ENCODE results near the gene SPAG16. TPM values are rescaled to one million over a fixed set of nuclear protein-coding genes. Genes with fewer than 3 reads are reported as not detected.

SPAG16 gene
- total RNA-seq, 1 experiment from 2014 or later, result 0.30 TPM

DNA sequence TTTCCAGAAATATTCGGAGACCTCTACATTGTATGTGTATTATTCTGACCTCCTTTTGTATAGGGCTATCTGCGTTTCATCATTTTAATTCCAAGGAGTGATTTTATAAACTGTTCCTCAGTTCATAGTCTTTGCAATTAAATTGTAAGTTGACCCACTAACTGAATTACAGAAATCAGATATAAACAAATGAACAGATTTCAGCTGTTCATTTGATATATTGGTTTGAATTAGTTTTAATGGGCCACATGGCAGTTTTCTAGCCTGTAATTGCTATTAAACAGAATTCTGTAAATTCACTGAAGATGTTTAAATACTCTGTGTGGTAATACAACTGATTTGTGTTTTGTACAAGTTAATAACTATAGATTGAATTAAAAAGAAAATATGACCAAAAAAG, 780.2 kb downstream of the SPAG16 start (continued):
- TF ChIP-seq ZNF274 (IDR thresholded peaks at IDR 0.05; ENCODE audit: low read depth, low read length) (no peak), SRF (IDR thresholded peaks at IDR 0.05; ENCODE audit: low read depth) (no peak), EZH2phosphoT487 (IDR thresholded peaks at IDR 0.05; ENCODE audit: borderline replicate concordance) (no peak), CBX3 (IDR thresholded peaks at IDR 0.05; ENCODE audit: low read depth) (no peak), POLR2A (IDR thresholded peaks at IDR 0.05; ENCODE audit: borderline replicate concordance, extremely low read depth, insufficient read depth, insufficient read length) (no peak)
- TF ChIP-seq, protein P1, sequence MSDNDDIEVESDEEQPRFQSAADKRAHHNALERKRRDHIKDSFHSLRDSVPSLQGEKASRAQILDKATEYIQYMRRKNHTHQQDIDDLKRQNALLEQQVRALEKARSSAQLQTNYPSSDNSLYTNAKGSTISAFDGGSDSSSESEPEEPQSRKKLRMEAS (IDR thresholded peaks at IDR 0.05), result no peak

DNA sequence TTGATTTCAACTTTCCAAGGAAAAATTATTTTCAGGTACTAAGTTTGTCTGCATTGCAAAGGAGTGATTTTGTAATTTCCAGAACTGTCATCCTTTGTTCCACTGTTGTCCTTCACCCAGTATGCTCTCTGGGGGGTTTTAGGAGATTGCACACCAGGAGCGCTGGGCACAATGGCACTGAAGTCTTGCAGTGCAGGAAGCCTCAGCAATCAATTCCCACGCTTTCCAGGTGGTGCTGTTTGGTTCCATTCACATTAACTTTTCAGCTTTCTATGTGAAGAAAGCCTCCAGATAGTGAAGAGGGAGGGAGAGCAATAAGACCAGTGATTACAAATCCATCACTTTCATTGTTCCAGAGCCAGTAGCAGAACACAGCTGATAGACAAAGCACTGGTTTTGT, 782.6 kb downstream of the SPAG16 start:
- H3K9me2 ChIP-seq (ENCODE audit: insufficient read depth), result no peaks in the 10 kb centered on the region
- H3K27me3 ChIP-seq (ENCODE audit: insufficient read depth, low read length), result no peaks in the 10 kb centered on the region
- ChIA-PET CTCF (no interaction called here), RAD21 (ENCODE audit: low non-redundant PET in 1 of 2, low total read pairs in 2 of 2, uncharacterized antibody in 2 of 2, unreplicated experiment in 2 of 2) (no interaction called here), POLR2A (no interaction called here)
- H3K4me2 ChIP-seq (ENCODE audit: low read length), result no peak overlapping the region
- BruUV-seq (replicated peaks), result no TSS peak
- no peaks in the 10 kb centered on the region for H3K79me2 ChIP-seq (ENCODE audit: insufficient read depth, low read length)
- intact Hi-C loops (cut with micrococcal nuclease), result loop anchor here (10.0 kb wide), 2 partner anchors 528 to 1858 kb away; no protein-coding TSS in a partner anchor
- H3K9ac ChIP-seq (ENCODE audit: low read length), result no peak overlapping the region
- DNase-seq (ENCODE audit: low read depth, low spot score) (no peak), ATAC-seq (no peak)
- H3K27ac ChIP-seq (ENCODE audit: low read depth, low read length), result no peak overlapping the region
- no peaks in the 10 kb centered on the region for H4K20me1 ChIP-seq (ENCODE audit: insufficient read depth)
- no peak overlapping the region for H2AFZ ChIP-seq (ENCODE audit: low read depth, low read length, poor library complexity, severe bottlenecking)
- H3K4me3 ChIP-seq (replicated peaks in 1 of 2; ENCODE audit: low read depth in 1 of 2, low read length in 2 of 2), result no peak overlapping the region
- TF ChIP-seq SIN3A (IDR thresholded peaks at IDR 0.05; ENCODE audit: low read depth) (no peak), POLR2A (IDR thresholded peaks at IDR 0.05; ENCODE audit: borderline replicate concordance, extremely low read depth, insufficient read depth, insufficient read length) (no peak), ELF1 (IDR thresholded peaks at IDR 0.05; ENCODE audit: borderline replicate concordance, low read depth) (no peak), YY1 (IDR thresholded peaks at IDR 0.05; ENCODE audit: extremely low read depth, insufficient replicate concordance, low read depth, low read length) (no peak), FOSL1 (IDR thresholded peaks at IDR 0.05; ENCODE audit: low read depth) (no peak), ZFX (IDR thresholded peaks at IDR 0.05) (no peak), ZNF274 (IDR thresholded peaks at IDR 0.05; ENCODE audit: low read depth, low read length) (no peak), CBX3 (IDR thresholded peaks at IDR 0.05; ENCODE audit: low read depth) (no peak), SRF (IDR thresholded peaks at IDR 0.05; ENCODE audit: low read depth) (no peak), POLR2AphosphoS5 (IDR thresholded peaks at IDR 0.05; ENCODE audit: low read depth, low read length) (no peak), CEBPB (IDR thresholded peaks at IDR 0.05; ENCODE audit: low read depth) (no peak), RAD21 (IDR thresholded peaks at IDR 0.05; ENCODE audit: low read depth) (no peak), EGR1 (IDR thresholded peaks at IDR 0.05; ENCODE audit: low read depth) (no peak), JUND (IDR thresholded peaks at IDR 0.05) (no peak), TCF7L2 (IDR thresholded peaks at IDR 0.05; ENCODE audit: borderline replicate concordance, extremely low read depth, insufficient read depth, insufficient read length) (no peak)
- TF ChIP-seq, protein P2, sequence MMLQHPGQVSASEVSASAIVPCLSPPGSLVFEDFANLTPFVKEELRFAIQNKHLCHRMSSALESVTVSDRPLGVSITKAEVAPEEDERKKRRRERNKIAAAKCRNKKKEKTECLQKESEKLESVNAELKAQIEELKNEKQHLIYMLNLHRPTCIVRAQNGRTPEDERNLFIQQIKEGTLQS (IDR thresholded peaks at IDR 0.05), result no peak
- TF ChIP-seq, protein P1 (IDR thresholded peaks at IDR 0.05), result no peak
- TF ChIP-seq, protein P3, sequence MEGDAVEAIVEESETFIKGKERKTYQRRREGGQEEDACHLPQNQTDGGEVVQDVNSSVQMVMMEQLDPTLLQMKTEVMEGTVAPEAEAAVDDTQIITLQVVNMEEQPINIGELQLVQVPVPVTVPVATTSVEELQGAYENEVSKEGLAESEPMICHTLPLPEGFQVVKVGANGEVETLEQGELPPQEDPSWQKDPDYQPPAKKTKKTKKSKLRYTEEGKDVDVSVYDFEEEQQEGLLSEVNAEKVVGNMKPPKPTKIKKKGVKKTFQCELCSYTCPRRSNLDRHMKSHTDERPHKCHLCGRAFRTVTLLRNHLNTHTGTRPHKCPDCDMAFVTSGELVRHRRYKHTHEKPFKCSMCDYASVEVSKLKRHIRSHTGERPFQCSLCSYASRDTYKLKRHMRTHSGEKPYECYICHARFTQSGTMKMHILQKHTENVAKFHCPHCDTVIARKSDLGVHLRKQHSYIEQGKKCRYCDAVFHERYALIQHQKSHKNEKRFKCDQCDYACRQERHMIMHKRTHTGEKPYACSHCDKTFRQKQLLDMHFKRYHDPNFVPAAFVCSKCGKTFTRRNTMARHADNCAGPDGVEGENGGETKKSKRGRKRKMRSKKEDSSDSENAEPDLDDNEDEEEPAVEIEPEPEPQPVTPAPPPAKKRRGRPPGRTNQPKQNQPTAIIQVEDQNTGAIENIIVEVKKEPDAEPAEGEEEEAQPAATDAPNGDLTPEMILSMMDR (IDR thresholded peaks at IDR 0.05 in 2 of 3, conservative IDR thresholded peaks at IDR 0.05 in 1 of 3; ENCODE audit: borderline replicate concordance in 1 of 3, insufficient read depth in 1 of 3, low read depth in 2 of 3, low read length in 2 of 3), result no peak
- H3K4me1 ChIP-seq (ENCODE audit: control insufficient read depth in 1 of 2, insufficient read depth in 2 of 2, low read length in 2 of 2), result peaks cover 3 to 15% of the 10 kb centered on the region in 2 experiments; a peak in 2 of 4 replicates
- H3K9me3 ChIP-seq (ENCODE audit: control insufficient read depth in 1 of 2, insufficient read depth in 1 of 2, low read depth in 1 of 2, low read length in 2 of 2), result no peaks in the 10 kb centered on the region
- H3K36me3 ChIP-seq (ENCODE audit: control insufficient read depth in 1 of 2, insufficient read depth in 2 of 2, low read length in 2 of 2), result no peaks in the 10 kb centered on the region
